GM23248 (cell line): Measurements from ENCODE around the gene CYFIP1.

ENCODE experiments used
- EZH2 ChIP-seq: fragments of 200-600 bp; sonication (generic); IDR thresholded peaks from 2 replicates; pipeline ENCODE4 v1.6.1; 2018; ENCODE audit warnings: antibody characterized with exemption, mild to moderate bottlenecking; ENCODE audit not compliant: insufficient read depth, poor library complexity, severe bottlenecking
- EZH2phosphoT487 ChIP-seq: fragments of 200-600 bp; sonication (generic); IDR thresholded peaks from 2 replicates; pipeline ENCODE4 v1.6.1; 2018; ENCODE audit warnings: antibody characterized with exemption, moderate library complexity, mild to moderate bottlenecking, low read depth; ENCODE audit not compliant: insufficient read depth

DNA sequence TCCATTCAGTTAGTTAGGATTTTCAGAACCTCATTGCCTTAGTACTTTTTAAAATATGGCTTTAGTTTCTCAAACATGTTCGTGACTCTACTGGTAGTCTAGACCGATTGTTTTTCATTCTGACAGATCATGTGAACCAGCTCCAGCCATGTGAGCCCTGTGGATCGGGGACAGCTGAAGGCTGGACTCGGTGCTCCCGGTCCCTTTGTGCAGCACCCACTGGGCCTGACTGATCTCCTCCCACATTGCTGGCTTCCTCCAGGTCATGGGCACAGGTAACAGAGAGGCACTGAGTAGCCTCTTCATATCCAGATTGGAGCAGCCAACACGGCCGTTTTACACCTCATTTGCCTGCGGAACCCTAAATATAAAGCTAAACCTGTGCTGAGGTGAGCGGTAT, 111.2 kb downstream of the CYFIP1 start:
- TF ChIP-seq EZH2phosphoT487: no peak
- no peak for TF ChIP-seq EZH2
